H9 (cell line): ENCODE measurements around the gene BPIFB6. TPM values are rescaled to one million over a fixed set of nuclear protein-coding genes. Genes with fewer than 3 reads are reported as not detected.

Experiments
- DNase-seq: peaks from one replicate; pipeline ENCODE4 v3.0.0-alpha.2; 2017
- H2AFZ ChIP-seq: one replicate; pipeline ENCODE4 v1.6.1; 2013; ENCODE audit warnings: mild to moderate bottlenecking, low read length, control low read depth, moderate library complexity
- H2AK5ac ChIP-seq: 2 replicates; pipeline ENCODE4 v1.6.1; 2013; ENCODE audit warnings: low read length, control low read depth, mixed read lengths; ENCODE audit not compliant: insufficient read length
- H2BK120ac ChIP-seq: one replicate; pipeline ENCODE4 v1.6.1; 2013; ENCODE audit warnings: low read depth, mild to moderate bottlenecking, low read length, control low read depth, inconsistent platforms; ENCODE audit not compliant: poor library complexity, severe bottlenecking
- H2BK12ac ChIP-seq: 2 replicates; pipeline ENCODE4 v1.6.1; 2013; ENCODE audit warnings: low read length, control low read depth, mixed read lengths, low read depth; ENCODE audit not compliant: insufficient read length
- H2BK15ac ChIP-seq: 2 replicates; pipeline ENCODE4 v1.6.1; 2013; ENCODE audit warnings: low read depth, low read length, control low read depth
- H2BK20ac ChIP-seq: one replicate; pipeline ENCODE4 v1.6.1; 2013; ENCODE audit warnings: low read depth, mild to moderate bottlenecking, low read length, control low read depth, inconsistent platforms; ENCODE audit not compliant: poor library complexity, severe bottlenecking
- H2BK5ac ChIP-seq: 2 replicates; pipeline ENCODE4 v1.6.1; 2013; ENCODE audit warnings: low read length, control low read depth, mixed read lengths; ENCODE audit not compliant: insufficient read length
- H3K14ac ChIP-seq: 2 replicates; pipeline ENCODE4 v1.6.1; 2013; ENCODE audit warnings: low read length, control low read depth; ENCODE audit not compliant: insufficient read depth
- H3K18ac ChIP-seq: 2 replicates; pipeline ENCODE4 v1.6.1; 2013; ENCODE audit warnings: low read depth, mild to moderate bottlenecking, mixed read lengths, low read length, control low read depth; ENCODE audit not compliant: insufficient read length
- H3K23ac ChIP-seq: 2 replicates; pipeline ENCODE4 v1.6.1; 2013; ENCODE audit warnings: low read length, control low read depth, mixed read lengths, low read depth; ENCODE audit not compliant: insufficient read length
- H3K23me2 ChIP-seq: 2 replicates; pipeline ENCODE4 v1.6.1; 2013; ENCODE audit warnings: low read depth, mild to moderate bottlenecking, mixed read lengths, low read length, control low read depth; ENCODE audit not compliant: insufficient read length, poor library complexity, severe bottlenecking
- H3K27ac ChIP-seq: 2 replicates; pipeline ENCODE4 v1.5.1; 2013; ENCODE audit warnings: low read length, control low read depth, mixed read lengths, low read depth; ENCODE audit not compliant: insufficient read length
- H3K27me3 ChIP-seq: 2 replicates; pipeline ENCODE4 v1.6.1; 2013; ENCODE audit warnings: low read length, control low read depth, inconsistent platforms; ENCODE audit not compliant: insufficient read depth
- H3K4ac ChIP-seq: 2 replicates; pipeline ENCODE4 v1.6.1; 2013; ENCODE audit warnings: low read depth, mild to moderate bottlenecking, control low read depth, inconsistent platforms, low read length, moderate library complexity
- H3K4me1 ChIP-seq: 2 replicates; pipeline ENCODE4 v1.6.1; 2013; ENCODE audit warnings: low read length, control low read depth, inconsistent platforms; ENCODE audit not compliant: insufficient read depth
- H3K4me2 ChIP-seq: 2 replicates; pipeline ENCODE4 v1.6.1; 2013; ENCODE audit warnings: low read length, control low read depth, mixed read lengths; ENCODE audit not compliant: insufficient read length, insufficient read depth
- H3K56ac ChIP-seq: 2 replicates; pipeline ENCODE4 v1.6.1; 2013; ENCODE audit warnings: low read depth, mild to moderate bottlenecking, mixed read lengths, low read length, control low read depth; ENCODE audit not compliant: insufficient read length
- H3K79me1 ChIP-seq: 2 replicates; pipeline ENCODE4 v1.6.1; 2013; ENCODE audit warnings: low read depth, mild to moderate bottlenecking, moderate library complexity, low read length, control low read depth, inconsistent platforms; ENCODE audit not compliant: insufficient read depth, poor library complexity, severe bottlenecking
- H3K79me2 ChIP-seq: 2 replicates; pipeline ENCODE4 v1.6.1; 2013; ENCODE audit warnings: low read length, control low read depth, inconsistent platforms; ENCODE audit not compliant: insufficient read depth
- H3K9ac ChIP-seq: 2 replicates; pipeline ENCODE4 v1.6.1; 2013; ENCODE audit warnings: low read length, control low read depth, mixed read lengths; ENCODE audit not compliant: insufficient read length; ENCODE audit errors: extremely low read depth
- H3K9me3 ChIP-seq: one replicate; pipeline ENCODE4 v1.6.1; 2013; ENCODE audit warnings: low read depth, low read length, inconsistent platforms; ENCODE audit not compliant: control insufficient read depth
- H3T11ph ChIP-seq: one replicate; pipeline ENCODE4 v1.6.1; 2013; ENCODE audit warnings: mild to moderate bottlenecking, low read length, control low read depth, inconsistent platforms
- H4K20me1 ChIP-seq: one replicate; pipeline ENCODE4 v1.6.1; 2013; ENCODE audit not compliant: control insufficient read depth, insufficient read length, insufficient read depth
- H4K5ac ChIP-seq: 2 replicates; pipeline ENCODE4 v1.6.1; 2013; ENCODE audit warnings: low read depth, mild to moderate bottlenecking, mixed read lengths, low read length, control low read depth; ENCODE audit not compliant: insufficient read length
- H4K8ac ChIP-seq: replicated peaks from 2 replicates; pipeline ENCODE4 v1.6.1; 2013; ENCODE audit warnings: low read length, control low read depth, mixed read lengths, low read depth; ENCODE audit not compliant: insufficient read length
- H4K91ac ChIP-seq: 2 replicates; pipeline ENCODE4 v1.6.1; 2013; ENCODE audit warnings: low read depth, mild to moderate bottlenecking, moderate library complexity, mixed read lengths, low read length, control low read depth; ENCODE audit not compliant: insufficient read length
- H3K27ac Mint-ChIP-seq, 3 experiments: 2 replicates in 2 of 3; 3 replicates in 1 of 3; pipeline ENCODE4 v1.8.0; 2020 to 2021; ENCODE audit warnings: mixed read lengths in 3 of 3, mild to moderate bottlenecking in 1 of 3, moderate library complexity in 1 of 3
- H3K27me3 Mint-ChIP-seq: 2 replicates; pipeline ENCODE4 v1.8.0; 2021; ENCODE audit warnings: low read depth, mild to moderate bottlenecking, moderate library complexity, mixed read lengths
- H3K36me3 Mint-ChIP-seq, 3 experiments: 2 replicates in 2 of 3; 3 replicates in 1 of 3; pipeline ENCODE4 v1.8.0; 2020 to 2021; ENCODE audit warnings: low read depth in 3 of 3, mixed read lengths in 3 of 3; ENCODE audit not compliant: insufficient read depth in 1 of 3
- H3K4me1 Mint-ChIP-seq, 2 experiments: 2 replicates each; pipeline ENCODE4 v1.8.0; 2020; ENCODE audit warnings: mixed read lengths in 2 of 2
- H3K4me3 Mint-ChIP-seq, 2 experiments: 2 replicates in 1 of 2; 3 replicates in 1 of 2; pipeline ENCODE4 v1.8.0; 2020 to 2021; ENCODE audit warnings: mild to moderate bottlenecking in 2 of 2, mixed read lengths in 2 of 2, moderate library complexity in 1 of 2
- H3K9me3 Mint-ChIP-seq, 2 experiments: 2 replicates in 1 of 2; 3 replicates in 1 of 2; pipeline ENCODE4 v1.8.0; 2020; ENCODE audit warnings: mild to moderate bottlenecking in 2 of 2, mixed read lengths in 2 of 2, moderate library complexity in 1 of 2
- CTCF ChIP-seq: fragments of 200-600 bp; sonication (generic); conservative IDR thresholded peaks from 3 replicates; pipeline ENCODE4 v1.8.0; 2021; ENCODE audit warnings: antibody characterized with exemption, mild to moderate bottlenecking
- WGBS: extraction: QIAGEN DNeasy Blood & Tissue Kit; methylation state at CpG from one replicate; pipeline ENCODE4 v1.1.7; 2013; ENCODE audit warnings: missing lambda C conversion rate, low lambda C conversion rate, mixed read lengths; ENCODE audit not compliant: insufficient read length; ENCODE audit errors: extremely low coverage; 5-methylcytosine and 5-hydroxymethylcytosine counted together
- total RNA-seq: library from RNA; stranded (reverse); gene quantifications from 2 replicates; pipeline ENCODE4 v1.2.1, GENCODE V29; 2021

The BPIFB6 gene
- total RNA-seq, 1 experiment from 2014 or later = not detected

- Histone ChIP-seq H3K9ac (no peak overlapping the region), H2BK120ac (no peak overlapping the region), H4K8ac (no peak overlapping the region), H3K4me1 (no peaks in the 10 kb centered on the region), H3K23me2 (no peaks in the 10 kb centered on the region), H3K9me3 (no peaks in the 10 kb centered on the region), H2BK15ac (no peak overlapping the region), H4K91ac (no peak overlapping the region), H3K18ac (no peak overlapping the region), H2BK12ac (no peak overlapping the region), H4K20me1 (no peaks in the 10 kb centered on the region), H3K56ac (no peak overlapping the region), H3K14ac (no peak overlapping the region), H3T11ph (no peak overlapping the region), H3K27ac (no peak overlapping the region), H2AFZ (no peak overlapping the region), H2AK5ac (no peak overlapping the region), H2BK20ac (no peak overlapping the region), H3K23ac (no peak overlapping the region), H4K5ac (no peak overlapping the region), H3K4ac (no peak overlapping the region), H3K79me2 (no peaks in the 10 kb centered on the region), H3K79me1 (no peaks in the 10 kb centered on the region), H3K27me3 (no peaks in the 10 kb centered on the region), H2BK5ac (no peak overlapping the region), H3K4me2 (no peak overlapping the region)
- no peak for DNase-seq
- H3K36me3 Mint-ChIP-seq = no peaks in the 10 kb centered on the region
- WGBS = no CpG with 5 or more reads among the region's 7 CpGs
- peak overlapping the region in 1 of 3 experiments; percentile 25; a peak in 1 of 7 replicates for H3K27ac Mint-ChIP-seq
- H3K27me3 Mint-ChIP-seq = peaks cover 4% of the 10 kb centered on the region; the same call in 1 of the 2 replicates
- H3K4me3 Mint-ChIP-seq = no peak overlapping the region
- H3K9me3 Mint-ChIP-seq = no peaks in the 10 kb centered on the region
- no peaks in the 10 kb centered on the region for H3K4me1 Mint-ChIP-seq
- no peak for TF ChIP-seq CTCF
These were observed 27.7 kb downstream of the BPIFB6 start for GRCh38 chr20:33059136-33059535.
